MG63 (cell line): Measurements from ENCODE around the gene PPP2R2D. TPM values are rescaled to one million over a fixed set of nuclear protein-coding genes. Genes with fewer than 3 reads are reported as not detected.
"Not testable (repeated sequence)": the region's sequence is repeated elsewhere in the genome, so short reads cannot be mapped to it uniquely, and the experiment has no call there.

Experiments used
- DNase-seq: peaks from one replicate; pipeline ENCODE4 v3.0.0-alpha.2; 2020
- H3K27me3 ChIP-seq: fragments of 250-450 bp; sonication (Bioruptor Pico); 2 replicates; pipeline ENCODE4 v1.5.1; 2020; ENCODE audit warnings: mild to moderate bottlenecking, moderate library complexity
- H3K36me3 ChIP-seq: fragments of 250-450 bp; sonication (Bioruptor Pico); 2 replicates; pipeline ENCODE4 v1.5.1; 2020; ENCODE audit warnings: mild to moderate bottlenecking, moderate library complexity
- H3K4me3 ChIP-seq: fragments of 250-450 bp; sonication (Bioruptor Pico); 2 replicates; pipeline ENCODE4 v1.5.1; 2020; ENCODE audit warnings: mild to moderate bottlenecking, moderate library complexity
- H3K9me3 ChIP-seq: fragments of 250-450 bp; sonication (Bioruptor Pico); 2 replicates; pipeline ENCODE4 v1.5.1; 2020; ENCODE audit warnings: mild to moderate bottlenecking, moderate library complexity
- total RNA-seq: library from RNA; depleted of rRNA; stranded (reverse); fragments of >200 nt; shearing (Covaris generic); gene quantifications from 2 replicates; pipeline ENCODE4 v1.2.3, GENCODE V29; 2014; ENCODE audit warnings: low replicate concordance

The PPP2R2D gene
- total RNA-seq, 1 experiment from 2014 or later, result 28.8 TPM

DNA sequence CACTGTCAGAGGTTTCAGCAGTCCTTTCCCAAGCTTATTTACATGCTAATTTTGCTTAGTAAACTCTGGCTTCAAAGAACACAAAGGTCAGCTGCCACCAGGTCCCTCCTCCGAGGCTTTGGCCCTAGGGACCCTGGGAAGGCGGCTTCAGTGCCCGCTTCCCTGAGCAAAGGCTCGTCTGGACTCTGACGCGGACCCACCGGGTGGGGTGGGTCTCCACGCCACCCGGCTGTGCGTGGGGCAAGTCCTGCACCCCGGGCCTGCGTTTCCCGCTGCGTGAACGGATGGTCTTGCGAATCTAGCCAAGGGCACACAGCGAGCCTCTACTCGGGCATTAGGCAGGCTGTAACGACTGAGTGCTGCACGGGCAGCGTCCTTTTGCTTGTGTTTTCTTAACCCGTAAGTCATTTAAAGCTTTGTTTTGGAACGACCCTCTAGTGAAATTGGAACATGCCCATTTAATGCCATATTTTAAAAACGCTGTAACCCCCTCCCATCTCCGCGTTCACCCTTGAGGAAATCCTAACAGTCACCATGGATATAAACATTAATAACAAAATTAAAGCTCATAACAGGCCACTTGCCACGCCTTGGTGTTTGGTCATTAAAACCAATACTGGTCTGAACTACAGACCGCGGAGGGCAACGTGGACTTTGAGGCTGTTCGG, 80.1 kb downstream of the PPP2R2D start:
- H3K4me3 ChIP-seq, result peak overlapping the region; percentile 97
- no peak for DNase-seq
- peaks cover 27% of the 10 kb centered on the region for H3K36me3 ChIP-seq
- H3K27me3 ChIP-seq, result no peaks in the 10 kb centered on the region
- no peaks in the 10 kb centered on the region for H3K9me3 ChIP-seq

DNA sequence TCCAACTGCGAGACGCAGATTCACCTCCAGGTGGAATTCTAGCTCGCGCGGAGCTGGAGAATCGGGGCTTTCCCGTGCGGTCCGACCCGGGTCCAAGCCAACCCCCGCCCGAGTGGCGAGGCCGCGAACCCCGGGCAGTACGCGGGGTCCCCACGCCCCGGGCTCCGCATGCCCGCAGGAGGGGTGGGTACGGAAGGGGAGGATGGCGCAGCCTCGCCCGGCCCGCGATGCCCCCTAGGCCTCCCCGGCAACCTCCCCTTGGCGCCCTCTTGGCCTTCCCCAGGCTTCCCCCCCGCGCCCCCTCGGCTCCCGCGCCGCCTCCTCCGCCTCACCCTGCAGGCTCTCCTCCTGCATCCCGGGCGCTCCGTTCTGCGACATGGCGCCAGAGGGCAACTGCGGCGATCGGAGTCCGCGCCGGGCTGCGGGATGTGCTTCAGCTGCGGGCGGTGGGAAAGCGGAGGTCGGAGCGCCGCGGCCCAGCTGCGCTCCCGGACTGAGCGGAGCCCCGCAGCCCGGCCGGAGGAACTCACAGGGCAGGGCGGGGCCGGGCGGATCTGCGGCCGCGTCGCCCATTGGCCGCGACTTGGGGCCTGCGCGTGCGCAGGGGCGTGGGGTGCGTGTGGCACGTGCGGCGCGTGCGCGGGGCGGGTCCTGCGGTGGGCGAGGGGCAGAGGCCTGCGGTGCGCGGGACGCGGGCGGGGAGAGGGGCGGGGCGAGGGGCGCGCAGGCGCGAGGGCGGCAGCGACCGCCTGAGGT, 80.8 kb downstream of the PPP2R2D start, which contains the start of gene BNIP3:
TSS of gene BNIP3 (minus strand) at position 495 of the 756 bp plus-strand sequence. CDS start at position 378, 117 bp downstream.
- Histone ChIP-seq H3K4me3 (peak within 1 kb of the TSS; percentile 97), H3K27me3 (no peaks in the 10 kb centered on the region), H3K36me3 (peaks cover 27% of the 10 kb centered on the region), H3K9me3 (no peaks in the 10 kb centered on the region)
- peak; percentile 96 for DNase-seq

DNA sequence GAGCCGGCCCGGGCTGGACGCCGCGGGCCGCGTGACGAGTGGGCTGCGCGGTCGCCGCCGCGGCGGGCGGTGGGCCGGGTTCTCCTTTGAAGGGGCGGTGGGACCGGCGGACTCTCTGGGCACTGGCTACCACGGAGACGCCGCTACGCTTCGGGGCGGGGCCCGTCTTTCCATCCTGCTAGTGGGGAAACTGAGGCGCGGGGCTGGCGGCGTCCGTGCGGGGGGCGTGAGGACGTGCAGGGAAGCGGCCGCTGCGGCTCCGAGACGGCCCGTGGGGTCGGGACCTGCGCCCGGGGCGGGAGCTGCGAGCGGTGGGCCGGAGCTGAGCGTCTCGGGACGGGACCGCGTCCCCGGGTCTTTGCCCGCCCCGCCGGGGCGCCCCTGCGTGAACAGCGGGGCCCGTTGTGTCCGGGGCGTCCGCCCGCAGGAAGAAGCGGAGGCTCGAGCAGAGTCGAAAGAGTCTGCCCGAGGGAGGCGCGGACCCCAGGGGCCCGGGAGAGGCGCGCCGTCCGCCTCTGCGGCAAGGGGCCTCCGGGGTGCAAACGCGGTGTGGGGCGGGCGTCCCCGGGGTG, 81.5 kb downstream of the PPP2R2D start:
- Histone ChIP-seq H3K36me3 (peaks cover 26% of the 10 kb centered on the region), H3K27me3 (no peaks in the 10 kb centered on the region), H3K4me3 (peak overlapping the region; percentile 59), H3K9me3 (peaks cover 3% of the 10 kb centered on the region; the same call in 1 of the 2 replicates)
- no peak for DNase-seq

DNA sequence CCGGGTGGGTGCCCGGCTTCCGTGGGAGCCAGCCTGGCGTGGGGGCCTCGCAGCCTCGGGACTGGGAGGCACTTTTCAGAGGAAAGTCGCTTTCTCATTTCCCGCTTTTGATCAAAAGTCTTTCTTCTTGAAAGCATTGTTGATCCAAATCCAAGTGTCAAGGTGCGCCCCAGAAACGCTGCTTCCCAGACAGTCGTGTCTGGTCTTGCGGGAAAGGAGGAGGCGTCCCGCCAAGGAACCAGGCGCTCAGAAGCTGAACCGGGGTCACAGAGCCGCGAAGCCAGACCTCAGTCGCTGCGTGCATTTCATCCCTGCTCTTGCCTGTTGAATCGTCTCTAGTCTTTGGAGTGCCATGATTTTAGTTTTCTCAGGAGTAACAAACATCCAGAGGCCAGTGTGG, 82.0 kb downstream of the PPP2R2D start:
- DNase-seq, result no peak

DNA sequence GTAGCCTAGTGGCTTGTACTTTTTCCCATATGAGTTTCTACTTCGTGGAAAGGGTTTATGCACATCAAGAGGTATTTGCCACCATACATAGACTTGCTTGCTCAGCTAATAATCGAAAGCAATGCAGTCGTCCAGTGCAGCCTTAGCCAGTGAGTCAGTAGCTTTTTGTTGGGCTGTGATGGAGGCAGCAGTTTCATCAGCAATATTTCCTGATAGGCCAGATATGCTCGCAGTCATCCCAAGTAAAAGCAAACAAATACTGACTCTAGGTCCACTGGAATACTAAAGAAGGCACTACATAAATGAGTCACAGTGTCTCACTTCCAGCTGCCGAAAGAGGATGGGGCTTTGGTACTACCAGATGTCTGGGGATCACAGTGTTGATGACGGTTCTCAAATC, 83.0 kb downstream of the PPP2R2D start:
- Histone ChIP-seq H3K9me3 (peaks cover 4% of the 10 kb centered on the region; the same call in 1 of the 2 replicates), H3K27me3 (no peaks in the 10 kb centered on the region), H3K4me3 (no peak overlapping the region), H3K36me3 (peaks cover 12% of the 10 kb centered on the region)
- DNase-seq, result peak; percentile 64

More for the DNA sequence above, 82.0 kb downstream of the PPP2R2D start:
- H3K36me3 ChIP-seq, result peaks cover 21% of the 10 kb centered on the region
- peaks cover 4% of the 10 kb centered on the region; the same call in 1 of the 2 replicates for H3K9me3 ChIP-seq
- H3K27me3 ChIP-seq, result no peaks in the 10 kb centered on the region
- H3K4me3 ChIP-seq, result peak overlapping the region; percentile 59; the same call in 1 of the 2 replicates

DNA sequence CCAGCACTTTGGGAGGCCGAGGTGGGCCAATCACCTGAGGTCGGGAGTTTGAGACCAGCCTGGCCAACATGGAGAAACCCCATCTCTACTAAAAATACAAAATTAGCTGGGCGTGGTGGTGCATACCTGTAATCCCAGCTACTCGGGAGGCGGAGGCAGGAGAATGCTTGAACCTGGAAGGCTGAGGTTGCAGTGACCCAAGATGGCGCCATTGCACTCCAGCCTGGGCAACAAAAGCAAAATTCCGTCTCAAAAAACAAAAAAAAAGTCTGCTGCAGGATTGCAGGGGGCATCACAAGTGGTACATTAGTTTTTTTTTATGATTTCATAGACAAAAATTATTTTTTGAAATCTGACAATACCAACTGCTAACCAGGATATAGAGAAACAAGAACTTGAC, 86.0 kb downstream of the PPP2R2D start:
- DNase-seq, H3K4me3 ChIP-seq, H3K27me3 ChIP-seq, H3K36me3 ChIP-seq, H3K9me3 ChIP-seq: not testable (repeated sequence)

DNA sequence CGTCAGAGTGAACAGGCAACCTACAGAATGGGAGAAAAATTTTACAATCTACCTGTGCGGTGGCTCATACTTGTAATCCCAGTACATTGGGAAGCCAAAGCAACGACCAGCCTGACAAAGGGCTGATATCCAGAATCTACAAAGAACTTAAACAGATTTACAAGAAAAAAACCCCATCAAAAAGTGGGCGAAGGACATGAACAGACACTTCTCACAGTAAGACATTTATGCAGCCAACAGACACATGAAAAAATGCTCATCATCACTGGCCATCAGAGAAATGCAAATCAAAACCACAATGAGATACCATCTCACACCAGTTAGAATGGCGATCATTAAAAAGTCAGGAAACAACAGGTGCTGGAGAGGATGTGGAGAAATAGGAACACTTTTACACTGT, 86.5 kb downstream of the PPP2R2D start:
- H3K27me3 ChIP-seq, H3K36me3 ChIP-seq, DNase-seq, H3K4me3 ChIP-seq, H3K9me3 ChIP-seq: not testable (repeated sequence)

DNA sequence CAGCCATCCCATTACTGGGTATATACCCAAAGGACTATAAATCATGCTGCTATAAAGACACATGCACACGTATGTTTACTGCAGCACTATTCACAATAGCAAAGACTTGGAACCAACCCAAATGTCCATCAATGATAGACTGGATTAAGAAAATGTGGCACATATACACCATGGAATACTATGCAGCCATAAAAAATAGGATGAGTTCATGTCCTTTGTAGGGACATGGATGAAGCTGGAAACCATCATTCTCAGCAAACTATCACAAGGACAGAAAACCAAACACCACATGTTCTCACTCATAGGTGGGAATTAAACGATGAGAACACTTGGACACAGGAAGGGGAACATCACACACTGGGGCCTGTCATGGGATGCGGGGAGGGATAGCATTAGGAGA, 87.0 kb downstream of the PPP2R2D start:
- not testable (repeated sequence) for DNase-seq, H3K9me3 ChIP-seq, H3K4me3 ChIP-seq, H3K36me3 ChIP-seq, H3K27me3 ChIP-seq

DNA sequence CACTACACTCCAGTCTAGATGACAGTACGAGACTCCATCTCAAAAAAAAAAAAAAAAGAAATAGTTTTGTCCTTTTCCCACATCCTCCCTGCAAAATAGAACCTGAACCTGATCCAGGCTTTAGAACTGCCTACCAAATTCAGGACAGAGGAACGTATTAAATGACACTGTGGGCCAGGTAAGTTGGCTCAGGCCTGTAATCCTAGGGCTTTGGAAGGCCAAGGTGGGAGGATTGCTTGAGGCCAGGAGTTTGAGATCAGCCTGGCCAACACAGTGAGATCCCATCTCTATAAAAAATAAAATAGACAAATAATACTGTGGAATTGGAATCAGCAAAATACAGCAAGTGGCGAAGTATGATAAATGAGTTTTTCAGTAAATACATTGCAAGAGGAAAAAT, 90.9 kb downstream of the PPP2R2D start:
- no peak for DNase-seq
- no peaks in the 10 kb centered on the region for H3K27me3 ChIP-seq
- peaks cover 4% of the 10 kb centered on the region; the same call in 1 of the 2 replicates for H3K9me3 ChIP-seq
- no peaks in the 10 kb centered on the region for H3K36me3 ChIP-seq
- H3K4me3 ChIP-seq, result no peak overlapping the region

DNA sequence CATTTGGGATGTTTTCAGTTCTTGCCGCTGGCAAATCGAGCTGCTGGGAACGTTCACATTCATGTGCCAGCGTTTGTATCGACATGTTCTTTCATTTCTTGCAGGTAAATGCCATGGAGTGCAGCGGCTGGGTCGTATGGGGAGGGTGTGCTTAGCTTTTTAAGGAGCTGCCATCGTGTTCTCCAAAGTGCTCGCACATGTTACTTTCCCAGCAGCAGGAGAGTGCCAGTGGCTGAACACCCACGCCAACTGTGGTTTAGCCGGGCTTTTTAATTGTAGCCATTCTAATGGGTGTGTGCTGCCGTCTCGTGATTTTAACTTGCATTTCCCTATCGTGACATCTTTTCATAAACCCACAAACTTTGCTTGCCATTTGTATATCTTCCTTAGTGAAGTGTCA, 92.5 kb downstream of the PPP2R2D start:
- H3K36me3 ChIP-seq, result no peaks in the 10 kb centered on the region
- H3K9me3 ChIP-seq, result no peaks in the 10 kb centered on the region; the same call in 1 of the 2 replicates
- H3K27me3 ChIP-seq, result no peaks in the 10 kb centered on the region
- H3K4me3 ChIP-seq, result no peak overlapping the region
- DNase-seq, result no peak

DNA sequence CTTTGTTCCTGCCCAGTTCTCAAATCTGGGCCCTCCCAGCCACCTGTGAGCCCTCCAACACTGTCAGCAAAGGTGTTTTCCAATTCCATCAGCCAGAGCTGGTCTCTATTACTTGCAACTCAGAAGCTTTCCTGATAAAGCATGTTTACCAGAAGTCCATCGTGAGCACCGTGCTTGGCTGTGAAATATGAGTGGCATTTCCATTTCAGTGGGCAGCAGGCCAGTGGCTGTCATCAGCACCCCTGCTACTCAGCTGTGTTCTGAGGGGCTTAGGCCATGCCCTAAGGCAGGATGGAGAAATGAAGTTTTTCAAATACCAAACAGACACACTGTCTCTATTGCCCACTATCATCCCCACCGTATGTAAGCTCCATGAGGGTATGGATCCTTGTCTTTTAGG, 93.6 kb downstream of the PPP2R2D start:
- Histone ChIP-seq H3K36me3 (no peaks in the 10 kb centered on the region), H3K27me3 (no peaks in the 10 kb centered on the region), H3K9me3 (no peaks in the 10 kb centered on the region), H3K4me3 (no peak overlapping the region)
- DNase-seq, result no peak

DNA sequence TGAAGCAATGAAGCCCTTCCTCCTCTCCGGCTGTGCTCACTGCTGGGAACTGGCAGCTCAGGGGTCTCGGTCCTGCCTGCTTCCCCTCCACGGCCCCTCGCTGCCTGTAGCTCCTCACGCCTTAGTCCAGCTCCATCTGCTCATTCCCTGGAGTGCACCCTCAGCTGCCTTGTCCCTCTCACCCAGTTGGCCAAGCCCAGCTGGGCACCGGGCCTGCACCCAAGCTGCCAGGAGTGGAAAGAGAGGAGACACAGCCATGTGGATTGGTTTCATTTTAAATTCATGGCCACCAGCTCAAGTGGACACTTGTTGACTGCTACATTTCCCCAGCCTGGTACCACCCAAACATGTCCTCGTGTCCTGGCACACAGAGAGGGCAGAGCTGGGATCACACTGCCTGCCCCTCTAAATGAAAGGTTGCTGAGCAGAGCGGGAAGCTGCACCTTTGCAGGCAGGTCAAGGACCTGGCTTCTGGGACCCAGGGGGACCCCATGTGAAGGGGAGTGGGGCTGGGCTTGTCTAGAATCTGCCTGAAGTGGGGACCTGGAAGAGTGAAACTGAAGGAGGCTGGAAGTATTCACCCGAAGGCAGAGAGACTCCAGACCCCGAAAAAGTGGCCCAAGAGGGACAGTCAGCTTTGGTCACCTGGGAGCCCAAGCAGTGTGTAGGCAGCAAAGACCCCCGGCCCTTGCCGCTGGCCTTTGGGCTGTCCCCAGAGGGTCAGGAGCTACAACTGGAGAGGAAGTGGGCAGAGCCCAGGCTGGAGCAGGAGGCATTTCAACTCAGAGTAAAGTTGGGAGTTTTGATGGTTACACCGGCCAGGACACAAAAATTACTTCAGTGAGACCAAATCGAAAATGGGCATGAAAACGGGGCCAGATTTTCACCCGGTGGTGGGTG, 95.9 kb downstream of the PPP2R2D start:
- H3K36me3 ChIP-seq, result no peaks in the 10 kb centered on the region
- H3K4me3 ChIP-seq, result no peak overlapping the region
- no peak for DNase-seq
- H3K27me3 ChIP-seq, result no peaks in the 10 kb centered on the region
- H3K9me3 ChIP-seq, result no peaks in the 10 kb centered on the region

DNA sequence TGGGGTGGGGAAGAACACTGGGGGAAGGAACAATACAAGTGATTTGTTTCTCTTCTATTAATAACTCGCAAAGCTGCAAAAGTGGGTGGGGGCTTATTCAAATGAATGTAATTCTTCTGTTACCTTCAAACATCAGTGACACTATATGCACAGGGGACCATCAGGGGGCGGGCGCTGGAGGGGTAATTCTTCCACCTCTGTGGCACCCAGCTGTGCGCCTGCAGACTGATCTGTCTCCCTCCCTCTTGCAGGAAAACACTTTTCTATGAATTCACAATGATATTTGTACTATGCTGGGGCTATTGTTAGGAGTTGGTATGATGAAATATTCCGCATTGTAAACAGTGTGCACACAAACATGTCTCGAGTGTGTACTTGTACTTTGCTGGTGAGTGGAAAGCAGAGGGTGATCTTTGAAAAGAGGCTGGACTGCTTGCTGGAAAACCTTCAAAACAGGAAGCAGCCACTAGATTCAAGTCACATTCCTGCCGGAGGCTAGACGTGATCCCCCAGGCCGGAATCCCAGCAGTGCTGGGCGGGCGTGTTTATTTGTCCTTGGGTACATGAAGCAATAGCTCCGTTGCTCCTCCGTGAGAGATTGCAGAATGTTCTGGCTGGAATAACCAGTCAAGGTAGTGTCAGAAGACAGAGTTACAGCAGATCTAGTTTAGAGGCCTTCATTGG, 96.7 kb downstream of the PPP2R2D start:
- no peaks in the 10 kb centered on the region for H3K9me3 ChIP-seq
- no peaks in the 10 kb centered on the region for H3K36me3 ChIP-seq
- H3K4me3 ChIP-seq, result no peak overlapping the region
- no peaks in the 10 kb centered on the region for H3K27me3 ChIP-seq
- DNase-seq, result no peak

DNA sequence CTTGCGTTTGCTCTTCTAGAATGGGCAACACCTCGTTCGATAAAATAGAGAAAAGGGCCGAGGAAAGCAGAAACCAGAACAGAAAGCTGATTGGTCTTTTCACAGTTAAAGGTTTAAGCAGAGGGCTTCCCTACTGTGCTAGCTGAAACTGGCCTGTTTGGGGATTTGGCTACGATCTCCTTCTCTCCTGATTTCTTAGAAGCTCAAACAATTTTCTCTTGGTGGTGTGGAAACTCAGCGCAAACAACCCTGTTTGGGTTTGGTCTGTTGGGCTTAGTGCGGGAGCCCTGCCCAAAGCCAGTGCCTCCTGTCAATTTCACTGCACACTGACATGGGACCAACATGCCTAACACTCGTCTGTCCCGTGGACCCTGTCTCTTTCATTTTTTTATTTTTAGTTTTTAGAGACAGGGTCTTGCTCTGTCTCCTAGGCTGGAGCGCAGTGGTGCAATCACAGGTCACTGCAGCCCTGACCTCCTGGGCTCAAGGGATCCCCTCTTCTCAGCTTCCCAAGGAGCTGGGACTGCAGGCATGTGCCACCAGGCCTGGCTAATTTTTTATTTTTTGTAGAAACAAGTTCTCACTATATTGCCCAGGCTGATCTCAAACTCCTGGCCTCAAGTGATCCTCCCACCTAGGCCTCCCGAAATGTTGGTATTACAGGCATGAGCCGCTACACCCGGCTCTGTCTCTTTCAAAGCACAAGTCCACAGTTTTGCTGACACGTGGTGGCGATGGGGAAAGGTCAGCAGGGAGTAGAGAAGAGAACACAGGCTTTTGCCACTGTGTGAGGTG, 97.4 kb downstream of the PPP2R2D start:
- Histone ChIP-seq H3K27me3 (no peaks in the 10 kb centered on the region), H3K4me3 (no peak overlapping the region), H3K9me3 (no peaks in the 10 kb centered on the region), H3K36me3 (no peaks in the 10 kb centered on the region)
- no peak for DNase-seq

DNA sequence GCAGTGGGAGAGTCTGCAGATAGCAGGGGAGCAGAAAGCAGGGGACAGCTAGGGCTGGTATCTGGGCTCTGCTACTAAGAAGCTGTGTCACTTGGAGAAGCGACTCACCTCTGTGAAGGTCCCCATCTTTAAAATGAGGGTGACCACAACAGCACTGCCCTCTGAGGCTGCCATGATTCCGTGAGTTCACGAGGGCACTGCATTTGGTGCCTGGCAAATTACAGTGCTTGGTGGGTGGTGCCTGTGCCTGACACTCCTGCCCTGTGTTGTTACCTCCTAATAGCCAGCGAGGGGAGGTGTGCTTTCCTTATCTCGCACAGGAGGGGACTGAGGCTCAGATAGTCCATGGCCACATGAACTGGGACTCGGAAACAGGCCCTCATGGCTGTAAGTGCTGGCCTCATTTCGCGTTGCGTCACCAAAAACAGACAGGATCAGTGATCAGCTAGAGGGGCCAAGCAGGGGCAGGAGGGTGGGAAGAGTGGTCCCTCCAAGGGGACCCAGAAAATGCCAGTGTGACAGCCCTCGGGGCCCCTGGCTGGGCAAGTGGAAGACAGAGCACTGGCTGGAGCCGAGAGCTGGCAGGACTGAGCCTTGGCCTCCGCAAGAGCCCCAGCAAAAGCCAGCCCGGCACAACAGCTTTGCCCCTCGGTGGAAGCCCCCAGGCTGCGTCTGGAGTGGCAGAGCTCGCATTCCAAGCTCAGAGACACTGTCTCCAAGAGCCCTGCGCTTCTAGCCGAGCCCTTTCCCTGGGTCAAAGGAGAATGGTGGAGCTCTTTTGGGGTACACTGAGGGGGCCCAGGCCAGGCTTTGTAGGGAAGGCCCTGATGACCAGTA, 98.3 kb downstream of the PPP2R2D start:
- no peaks in the 10 kb centered on the region for H3K9me3 ChIP-seq
- H3K27me3 ChIP-seq, result no peaks in the 10 kb centered on the region
- H3K36me3 ChIP-seq, result no peaks in the 10 kb centered on the region
- no peak overlapping the region for H3K4me3 ChIP-seq
- DNase-seq, result no peak
